Activated CD4-positive, alpha-beta memory T cell treated with anti-CD3 and anti-CD28 coated beads for 36 hours (primary cell): ENCODE results near the gene PCED1A. TPM values are rescaled to one million over a fixed set of nuclear protein-coding genes. Genes with fewer than 3 reads are reported as not detected.
"Not testable (repeated sequence)": the region's sequence is repeated elsewhere in the genome, so short reads cannot be mapped to it uniquely, and the experiment has no call there.

Experiments used
- CTCF ChIA-PET: fragments of 350-600 bp; sonication (Branson Sonifier 250); formaldehyde crosslinking; loops from one replicate; lab custom pipeline; 2021; ENCODE audit warnings: antibody characterized with exemption, inconsistent platforms; lab: Charles Lee
- POLR2A ChIA-PET: fragments of 350-600 bp; sonication (Branson Sonifier 250); formaldehyde crosslinking; loops from one replicate; lab custom pipeline; 2021; ENCODE audit warnings: antibody characterized with exemption; lab: Charles Lee
- DNase-seq: peaks from one replicate; pipeline ENCODE4 v3.0.0-alpha.2; 2020
- H3K27ac Mint-ChIP-seq: one replicate; pipeline ENCODE4 v1.8.0; 2021; ENCODE audit warnings: mixed read lengths
- H3K27me3 Mint-ChIP-seq: one replicate; pipeline ENCODE4 v1.8.0; 2021; ENCODE audit warnings: mixed read lengths
- H3K36me3 Mint-ChIP-seq: one replicate; pipeline ENCODE4 v1.8.0; 2021; ENCODE audit warnings: mixed read lengths
- H3K4me1 Mint-ChIP-seq: one replicate; pipeline ENCODE4 v1.8.0; 2021; ENCODE audit warnings: low read depth, mixed read lengths
- H3K4me3 Mint-ChIP-seq: one replicate; pipeline ENCODE4 v1.8.0; 2021; ENCODE audit warnings: mild to moderate bottlenecking, mixed read lengths
- H3K9me3 Mint-ChIP-seq: one replicate; pipeline ENCODE4 v1.8.0; 2021; ENCODE audit warnings: mixed read lengths
- intact Hi-C: fragments of 100-400 bp; cut with micrococcal nuclease; formaldehyde crosslinking; loops from one replicate; pipeline ENCODE4 v1.15.1; 2023
- total RNA-seq, 2 experiments: library from RNA; stranded (reverse); gene quantifications; one replicate each; pipeline ENCODE4 v1.2.3, GENCODE V29; 2021

Gene PCED1A
- total RNA-seq, 2 experiments from 2014 or later: 37.0 to 40.0 TPM

- ChIA-PET POLR2A (interaction anchor here (2.2 kb wide), 1 partner anchor 7 kb away, joined by 4 read pairs; no protein-coding TSS in a partner anchor), CTCF (interaction anchor here (0.6 kb wide), 1 partner anchor 165 kb away, joined by 3 read pairs; no protein-coding TSS in a partner anchor)
- H3K9me3 Mint-ChIP-seq: no peaks in the 10 kb centered on the region
- peaks cover 24% of the 10 kb centered on the region for H3K4me1 Mint-ChIP-seq
- H3K4me3 Mint-ChIP-seq: peak overlapping the region; percentile 60
- intact Hi-C loops: no loop called here
- H3K27me3 Mint-ChIP-seq: no peaks in the 10 kb centered on the region
- H3K36me3 Mint-ChIP-seq: peaks cover 12% of the 10 kb centered on the region
- DNase-seq: no peak
- H3K27ac Mint-ChIP-seq: peak overlapping the region; percentile 59
Measured at GRCh38 chr20:2838847-2839671, 1.4 kb downstream of the PCED1A start.

DNA sequence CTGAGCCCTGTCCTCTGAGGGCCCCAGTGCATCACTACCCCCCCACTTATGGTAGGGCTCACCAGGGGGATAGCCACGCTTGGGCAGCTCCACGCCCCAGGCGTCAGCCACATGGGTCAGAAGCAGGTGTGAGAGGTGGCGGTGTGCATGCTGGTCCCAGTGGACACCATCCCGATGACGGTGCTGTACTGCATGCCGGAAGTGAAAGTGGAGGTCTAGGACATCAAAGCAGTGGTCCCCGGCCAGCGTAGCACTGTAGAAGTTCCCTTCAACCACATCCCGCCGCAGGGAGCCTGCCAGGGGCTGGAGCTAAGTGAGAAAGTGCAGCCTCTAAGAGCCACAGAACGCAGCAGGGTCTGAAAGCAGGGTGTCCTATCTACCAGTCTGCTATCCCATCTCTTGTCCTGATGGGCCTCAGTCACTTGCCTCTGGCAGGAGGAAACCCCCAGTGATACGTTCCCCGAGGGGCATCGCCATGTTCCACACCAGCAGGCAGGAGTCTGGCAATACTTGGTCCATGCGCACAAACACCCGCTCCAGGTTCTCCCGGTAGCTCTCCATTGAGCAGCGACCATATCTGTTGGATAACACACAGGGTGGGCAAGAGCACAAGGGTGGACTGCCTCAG lies 2.2 kb downstream of the PCED1A start:
- Mint-ChIP-seq H3K4me1 (peaks cover 17% of the 10 kb centered on the region), H3K4me3 (no peak overlapping the region)

DNA sequence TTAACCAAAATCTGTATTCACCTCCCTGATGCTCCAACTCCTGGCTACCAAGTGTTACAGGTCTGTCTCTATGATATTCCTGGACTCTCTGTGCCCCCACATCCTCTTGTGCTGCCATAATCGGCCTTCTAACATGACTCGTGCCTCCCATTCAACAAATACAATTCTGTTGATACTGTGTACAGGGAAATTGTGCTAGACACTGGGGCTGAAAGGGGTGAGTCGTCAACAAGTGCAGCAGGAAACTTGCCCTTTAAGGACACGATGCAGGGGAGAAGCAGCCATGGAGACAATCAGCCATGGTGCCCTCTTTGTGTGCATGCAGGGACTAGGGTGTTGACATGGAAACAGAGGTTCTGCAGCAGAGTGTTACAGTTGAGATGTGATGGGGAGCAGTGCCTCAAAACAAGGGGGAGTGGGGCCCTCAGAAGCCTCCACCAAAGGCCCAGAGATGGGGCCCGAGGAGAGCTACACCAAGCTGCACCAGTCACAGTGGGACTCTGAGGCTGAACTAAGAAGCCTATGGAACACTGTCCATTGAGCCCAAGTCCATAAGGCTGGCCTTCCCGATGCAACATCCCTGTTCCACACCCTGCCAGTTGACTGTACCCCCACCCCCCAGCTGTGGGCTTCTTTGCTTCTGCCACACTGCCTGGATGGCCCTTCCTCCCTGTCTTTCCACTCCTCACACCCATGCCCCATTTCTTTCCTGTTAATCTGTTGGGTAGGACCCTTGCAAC lies 3.1 kb downstream of the PCED1A start:
- H3K4me1 Mint-ChIP-seq: peaks cover 17% of the 10 kb centered on the region
- CTCF ChIA-PET: no interaction called here
- intact Hi-C loops: no loop called here
- no peak overlapping the region for H3K27ac Mint-ChIP-seq
- POLR2A ChIA-PET: interaction anchor here (0.5 kb wide), 1 partner anchor 38 kb away, joined by 3 read pairs; no protein-coding TSS in a partner anchor
- H3K9me3 Mint-ChIP-seq: no peaks in the 10 kb centered on the region
- no peak overlapping the region for H3K4me3 Mint-ChIP-seq
- H3K27me3 Mint-ChIP-seq: no peaks in the 10 kb centered on the region
- H3K36me3 Mint-ChIP-seq: peaks cover 12% of the 10 kb centered on the region
- no peak for DNase-seq

More for the DNA sequence above, 2.2 kb downstream of the PCED1A start:
- intact Hi-C loops: no loop called here
- POLR2A ChIA-PET: interaction anchor here (0.5 kb wide), 1 partner anchor 39 kb away, joined by 3 read pairs; no protein-coding TSS in a partner anchor
- no peaks in the 10 kb centered on the region for H3K27me3 Mint-ChIP-seq
- H3K36me3 Mint-ChIP-seq: peaks cover 12% of the 10 kb centered on the region
- no peaks in the 10 kb centered on the region for H3K9me3 Mint-ChIP-seq
- CTCF ChIA-PET: interaction anchor here (0.6 kb wide), 1 partner anchor 165 kb away, joined by 3 read pairs; no protein-coding TSS in a partner anchor
- H3K27ac Mint-ChIP-seq: no peak overlapping the region
- DNase-seq: no peak

GRCh38 chr20:2836035-2836434 lies 4.4 kb downstream of the PCED1A start:
- ChIA-PET POLR2A (interaction anchor here (0.6 kb wide), 1 partner anchor 13 kb away, joined by 5 read pairs; no protein-coding TSS in a partner anchor), CTCF (no interaction called here)
- Mint-ChIP-seq H3K4me1 (peaks cover 16% of the 10 kb centered on the region), H3K4me3 (no peak overlapping the region), H3K27ac (no peak overlapping the region), H3K9me3 (no peaks in the 10 kb centered on the region), H3K36me3 (peaks cover 12% of the 10 kb centered on the region), H3K27me3 (no peaks in the 10 kb centered on the region)
- intact Hi-C loops: no loop called here
- no peak for DNase-seq

GRCh38 chr20:2835331-2835796 lies 5.1 kb downstream of the PCED1A start:
- Mint-ChIP-seq H3K9me3 (no peaks in the 10 kb centered on the region), H3K36me3 (peaks cover 12% of the 10 kb centered on the region), H3K27me3 (no peaks in the 10 kb centered on the region), H3K27ac (no peak overlapping the region), H3K4me3 (no peak overlapping the region), H3K4me1 (peaks cover 16% of the 10 kb centered on the region)
- ChIA-PET CTCF (no interaction called here), POLR2A (no interaction called here)
- DNase-seq: no peak
- intact Hi-C loops: no loop called here

DNA sequence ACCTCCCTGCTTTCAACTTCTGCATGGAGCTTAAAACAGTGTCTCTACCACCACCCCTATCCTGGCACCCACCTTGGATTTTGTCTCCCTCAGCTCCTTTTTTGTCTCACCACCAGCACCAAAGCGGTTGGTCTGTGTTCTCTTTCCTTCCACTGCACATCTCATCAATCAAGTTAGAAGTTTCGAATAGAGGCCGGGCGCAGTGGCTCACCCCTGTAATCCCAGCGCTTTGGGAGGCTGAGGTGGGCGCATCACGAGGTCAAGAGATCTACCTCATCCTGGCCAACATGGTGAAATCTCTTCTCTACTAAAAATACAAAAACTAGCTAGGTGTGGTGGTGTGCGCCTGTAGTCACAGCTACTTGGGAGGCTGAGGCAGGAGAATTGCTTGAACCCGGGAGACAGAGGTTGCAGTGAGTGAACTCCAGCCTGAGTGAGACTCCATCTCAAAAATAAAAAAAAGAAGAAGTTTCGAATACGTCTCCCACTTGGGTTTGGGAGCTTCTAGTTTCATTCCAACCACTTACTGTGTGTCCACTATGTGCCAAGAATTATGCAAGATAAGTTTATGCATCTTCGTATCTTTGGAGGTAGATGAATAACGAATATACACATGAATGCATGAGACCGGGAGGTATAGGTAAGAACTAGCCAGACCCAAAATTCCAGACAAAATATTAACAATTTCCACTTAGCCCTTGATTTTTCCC lies 5.9 kb downstream of the PCED1A start:
- Mint-ChIP-seq H3K36me3 (peaks cover 12% of the 10 kb centered on the region), H3K4me1 (peaks cover 14% of the 10 kb centered on the region), H3K27me3 (no peaks in the 10 kb centered on the region), H3K27ac (no peak overlapping the region), H3K9me3 (no peaks in the 10 kb centered on the region), H3K4me3 (no peak overlapping the region)
- ChIA-PET POLR2A (no interaction called here), CTCF (interaction anchor here (1.2 to 2.0 kb wide), 2 partner anchors 17 to 83 kb away, joined by 3 to 5 read pairs; no protein-coding TSS in a partner anchor)
- DNase-seq: no peak
- intact Hi-C loops: no loop called here

GRCh38 chr20:2833761-2834160 lies 6.7 kb downstream of the PCED1A start:
- Mint-ChIP-seq H3K4me1 (peaks cover 8% of the 10 kb centered on the region), H3K27ac (no peak overlapping the region), H3K36me3 (peaks cover 12% of the 10 kb centered on the region), H3K4me3 (no peak overlapping the region), H3K9me3 (no peaks in the 10 kb centered on the region), H3K27me3 (no peaks in the 10 kb centered on the region)
- POLR2A ChIA-PET: no interaction called here
- CTCF ChIA-PET: interaction anchor here (1.2 to 2.0 kb wide), 2 partner anchors 18 to 82 kb away, joined by 3 to 5 read pairs; no protein-coding TSS in a partner anchor
- no peak for DNase-seq
- intact Hi-C loops: no loop called here

- peaks cover 12% of the 10 kb centered on the region for H3K36me3 Mint-ChIP-seq
- DNase-seq, H3K4me3 Mint-ChIP-seq, H3K27ac Mint-ChIP-seq, H3K27me3 Mint-ChIP-seq, H3K9me3 Mint-ChIP-seq, CTCF ChIA-PET, intact Hi-C loops: not testable (repeated sequence)
- POLR2A ChIA-PET: interaction anchor here (0.6 kb wide), 1 partner anchor 169 kb away, joined by 3 read pairs; no protein-coding TSS in a partner anchor
- H3K4me1 Mint-ChIP-seq: peaks cover 11% of the 10 kb centered on the region
Measured at GRCh38 chr20:2831206-2831605, 9.2 kb downstream of the PCED1A start.

DNA sequence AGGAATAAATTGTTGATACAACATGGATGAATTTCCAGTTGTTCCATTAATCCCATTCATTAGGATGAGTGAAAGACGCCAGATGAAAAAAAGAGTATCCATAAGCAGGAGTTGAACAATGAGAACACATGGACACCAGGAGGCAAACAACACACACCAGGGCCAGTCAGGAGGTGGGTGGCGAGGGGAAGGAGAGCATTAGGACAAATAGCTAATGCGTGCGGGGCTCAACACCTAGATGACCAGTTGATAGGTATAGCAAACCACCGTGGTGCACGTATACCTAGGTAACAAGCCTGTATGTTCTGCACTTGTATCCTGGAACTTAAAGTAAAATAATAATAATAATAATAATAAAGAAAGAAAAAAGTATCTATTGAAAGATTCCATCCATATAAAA lies 11.1 kb downstream of the PCED1A start:
- Mint-ChIP-seq H3K36me3 (peaks cover 1% of the 10 kb centered on the region), H3K4me1 (peaks cover 18% of the 10 kb centered on the region), H3K27me3 (peaks cover 3% of the 10 kb centered on the region), H3K4me3 (no peak overlapping the region), H3K27ac (no peak overlapping the region), H3K9me3 (no peaks in the 10 kb centered on the region)
- ChIA-PET CTCF (interaction anchor here (1.1 kb wide), 1 partner anchor 13 kb away, joined by 3 read pairs; the partner anchor contains the start of gene TMEM239), POLR2A (no interaction called here)
- no peak for DNase-seq
- intact Hi-C loops: no loop called here

- Mint-ChIP-seq H3K27ac (no peak overlapping the region), H3K27me3 (peaks cover 5% of the 10 kb centered on the region), H3K9me3 (no peaks in the 10 kb centered on the region), H3K4me3 (no peak overlapping the region), H3K4me1 (peaks cover 18% of the 10 kb centered on the region), H3K36me3 (no peaks in the 10 kb centered on the region)
- POLR2A ChIA-PET: no interaction called here
- intact Hi-C loops: no loop called here
- DNase-seq: no peak
- CTCF ChIA-PET: no interaction called here
Measured at GRCh38 chr20:2826655-2827054, 13.8 kb downstream of the PCED1A start.

- no peak for DNase-seq
- peaks cover 20% of the 10 kb centered on the region for H3K4me1 Mint-ChIP-seq
- peaks cover 8% of the 10 kb centered on the region for H3K27me3 Mint-ChIP-seq
- no peak overlapping the region for H3K27ac Mint-ChIP-seq
- POLR2A ChIA-PET: no interaction called here
- CTCF ChIA-PET: interaction anchor here (0.6 kb wide), 1 partner anchor 229 kb away, joined by 4 read pairs; no protein-coding TSS in a partner anchor
- intact Hi-C loops: no loop called here
- H3K9me3 Mint-ChIP-seq: no peaks in the 10 kb centered on the region
- H3K36me3 Mint-ChIP-seq: no peaks in the 10 kb centered on the region
- no peak overlapping the region for H3K4me3 Mint-ChIP-seq
Measured at GRCh38 chr20:2825761-2826160, 14.7 kb downstream of the PCED1A start.
